SJCRH30 (cell line): Measurements from ENCODE around the gene ARSB. TPM values are rescaled to one million over a fixed set of nuclear protein-coding genes. Genes with fewer than 3 reads are reported as not detected.
"Not testable (repeated sequence)": the region's sequence is repeated elsewhere in the genome, so short reads cannot be mapped to it uniquely, and the experiment has no call there.

ENCODE experiments used
- DNase-seq, 2 experiments: peaks; one replicate each; pipeline ENCODE4 v3.0.0-alpha.2; 2015 to 2020
- H3K27ac ChIP-seq: fragments of 250-450 bp; sonication (Bioruptor Pico); 2 replicates; pipeline ENCODE4 v1.5.1; 2020; ENCODE audit warnings: mild to moderate bottlenecking, moderate library complexity
- H3K27me3 ChIP-seq: fragments of 250-450 bp; sonication (Bioruptor Pico); 2 replicates; pipeline ENCODE4 v1.5.1; 2020; ENCODE audit warnings: mild to moderate bottlenecking, moderate library complexity
- H3K36me3 ChIP-seq: fragments of 250-450 bp; sonication (Bioruptor Pico); 2 replicates; pipeline ENCODE4 v1.5.1; 2020; ENCODE audit warnings: mild to moderate bottlenecking, moderate library complexity
- H3K4me1 ChIP-seq: fragments of 250-450 bp; sonication (Bioruptor Pico); 2 replicates; pipeline ENCODE4 v1.5.1; 2020; ENCODE audit warnings: mild to moderate bottlenecking, moderate library complexity
- H3K4me3 ChIP-seq: fragments of 250-450 bp; sonication (Bioruptor Pico); 2 replicates; pipeline ENCODE4 v1.5.1; 2020; ENCODE audit warnings: mild to moderate bottlenecking, moderate library complexity
- H3K9me3 ChIP-seq: fragments of 250-450 bp; sonication (Bioruptor Pico); replicated peaks from 2 replicates; pipeline ENCODE4 v1.5.1; 2020; ENCODE audit warnings: mild to moderate bottlenecking, moderate library complexity
- total RNA-seq: library from RNA; depleted of rRNA; stranded (reverse); fragments of >200 nt; shearing (Covaris generic); gene quantifications from 2 replicates; pipeline ENCODE4 v1.2.3, GENCODE V29; 2014

ARSB gene
- total RNA-seq, 1 experiment from 2014 or later, result 16.4 TPM

- Histone ChIP-seq H3K9me3 (no peaks in the 10 kb centered on the region), H3K27ac (no peak overlapping the region), H3K4me1 (no peaks in the 10 kb centered on the region), H3K4me3 (no peak overlapping the region), H3K27me3 (no peaks in the 10 kb centered on the region), H3K36me3 (no peaks in the 10 kb centered on the region)
- DNase-seq, result no peak
These were observed 23.3 kb upstream of the ARSB start for GRCh38 chr5:79008362-79008761.

GRCh38 chr5:79007872-79008271 lies 22.8 kb upstream of the ARSB start:
- Histone ChIP-seq H3K4me3 (no peak overlapping the region), H3K27ac (no peak overlapping the region), H3K4me1 (no peaks in the 10 kb centered on the region), H3K9me3 (no peaks in the 10 kb centered on the region), H3K27me3 (no peaks in the 10 kb centered on the region), H3K36me3 (no peaks in the 10 kb centered on the region)
- no peak for DNase-seq

- no peak for DNase-seq
- Histone ChIP-seq H3K4me3 (no peak overlapping the region), H3K4me1 (no peaks in the 10 kb centered on the region), H3K27me3 (no peaks in the 10 kb centered on the region), H3K36me3 (no peaks in the 10 kb centered on the region), H3K9me3 (no peaks in the 10 kb centered on the region), H3K27ac (no peak overlapping the region)
These were observed 21.0 kb upstream of the ARSB start for GRCh38 chr5:79005936-79006631.

- no peak for DNase-seq
- H3K27ac ChIP-seq, result no peak overlapping the region
- no peaks in the 10 kb centered on the region for H3K27me3 ChIP-seq
- H3K9me3 ChIP-seq, result no peaks in the 10 kb centered on the region
- no peaks in the 10 kb centered on the region for H3K36me3 ChIP-seq
- no peaks in the 10 kb centered on the region for H3K4me1 ChIP-seq
- no peak overlapping the region for H3K4me3 ChIP-seq
These were observed 20.0 kb upstream of the ARSB start for GRCh38 chr5:79005151-79005550.

- H3K36me3 ChIP-seq, result no peaks in the 10 kb centered on the region
- DNase-seq, result no peak
- H3K4me1 ChIP-seq, result no peaks in the 10 kb centered on the region
- H3K27me3 ChIP-seq, result no peaks in the 10 kb centered on the region
- no peaks in the 10 kb centered on the region for H3K9me3 ChIP-seq
- no peak overlapping the region for H3K4me3 ChIP-seq
- H3K27ac ChIP-seq, result no peak overlapping the region
These were observed 17.3 kb upstream of the ARSB start for GRCh38 chr5:79002374-79002773.

GRCh38 chr5:79001471-79001870 lies 16.4 kb upstream of the ARSB start:
- no peaks in the 10 kb centered on the region for H3K9me3 ChIP-seq
- no peak for DNase-seq
- H3K36me3 ChIP-seq, result no peaks in the 10 kb centered on the region
- no peak overlapping the region for H3K4me3 ChIP-seq
- H3K27me3 ChIP-seq, result no peaks in the 10 kb centered on the region
- no peak overlapping the region for H3K27ac ChIP-seq
- H3K4me1 ChIP-seq, result no peaks in the 10 kb centered on the region

- no peaks in the 10 kb centered on the region for H3K36me3 ChIP-seq
- H3K4me1 ChIP-seq, result no peaks in the 10 kb centered on the region
- no peaks in the 10 kb centered on the region for H3K27me3 ChIP-seq
- DNase-seq, result no peak
- H3K4me3 ChIP-seq, result no peak overlapping the region
- H3K27ac ChIP-seq, result no peak overlapping the region
- no peaks in the 10 kb centered on the region for H3K9me3 ChIP-seq
These were observed 12.0 kb upstream of the ARSB start for GRCh38 chr5:78997090-78997489.

GRCh38 chr5:78995521-78996007 lies 10.5 kb upstream of the ARSB start:
- no peak overlapping the region for H3K4me3 ChIP-seq
- H3K36me3 ChIP-seq, result no peaks in the 10 kb centered on the region
- H3K9me3 ChIP-seq, result no peaks in the 10 kb centered on the region
- H3K27ac ChIP-seq, result no peak overlapping the region
- H3K4me1 ChIP-seq, result no peaks in the 10 kb centered on the region
- H3K27me3 ChIP-seq, result no peaks in the 10 kb centered on the region
- no peak for DNase-seq

GRCh38 chr5:78993165-78993564 lies 8.1 kb upstream of the ARSB start:
- no peak for DNase-seq
- Histone ChIP-seq H3K36me3 (no peaks in the 10 kb centered on the region), H3K4me1 (no peaks in the 10 kb centered on the region), H3K4me3 (no peak overlapping the region), H3K27ac (no peak overlapping the region), H3K9me3 (no peaks in the 10 kb centered on the region), H3K27me3 (no peaks in the 10 kb centered on the region)

GRCh38 chr5:78992146-78992545 lies 7.0 kb upstream of the ARSB start:
- Histone ChIP-seq H3K27ac (no peak overlapping the region), H3K9me3 (no peaks in the 10 kb centered on the region), H3K4me1 (no peaks in the 10 kb centered on the region), H3K27me3 (no peaks in the 10 kb centered on the region), H3K4me3 (no peak overlapping the region), H3K36me3 (no peaks in the 10 kb centered on the region)
- no peak for DNase-seq

- Histone ChIP-seq H3K4me3 (no peak overlapping the region), H3K27me3 (no peaks in the 10 kb centered on the region), H3K4me1 (no peaks in the 10 kb centered on the region), H3K36me3 (no peaks in the 10 kb centered on the region), H3K9me3 (no peaks in the 10 kb centered on the region), H3K27ac (no peak overlapping the region)
- no peak for DNase-seq
These were observed 4.0 kb upstream of the ARSB start for GRCh38 chr5:78989080-78989479.

GRCh38 chr5:78985725-78986223 lies 664 bp upstream of the ARSB start:
- no peaks in the 10 kb centered on the region for H3K27me3 ChIP-seq
- peaks cover 2% of the 10 kb centered on the region; the same call in 1 of the 2 replicates for H3K4me1 ChIP-seq
- DNase-seq, result peak; percentile 31 to 62
- no peaks in the 10 kb centered on the region for H3K9me3 ChIP-seq
- H3K4me3 ChIP-seq, result peak overlapping the region; percentile 79
- H3K36me3 ChIP-seq, result no peaks in the 10 kb centered on the region
- H3K27ac ChIP-seq, result peak overlapping the region; percentile 31

GRCh38 chr5:78984439-78985115 lies 533 bp downstream of the ARSB start:
- no peaks in the 10 kb centered on the region for H3K27me3 ChIP-seq
- peak overlapping the region; percentile 79 for H3K4me3 ChIP-seq
- H3K9me3 ChIP-seq, result no peaks in the 10 kb centered on the region
- no peaks in the 10 kb centered on the region for H3K36me3 ChIP-seq
- peak overlapping the region; percentile 68 for H3K27ac ChIP-seq
- peak; percentile 89 to 91 for DNase-seq
- H3K4me1 ChIP-seq, result peaks cover 2% of the 10 kb centered on the region; the same call in 1 of the 2 replicates

GRCh38 chr5:78983601-78984438 lies 1.3 kb downstream of the ARSB start:
- peak overlapping the region; percentile 68 for H3K27ac ChIP-seq
- H3K4me3 ChIP-seq, result peak overlapping the region; percentile 79
- H3K9me3 ChIP-seq, result no peaks in the 10 kb centered on the region
- DNase-seq, result no peak
- H3K4me1 ChIP-seq, result peaks cover 2% of the 10 kb centered on the region; the same call in 1 of the 2 replicates
- H3K36me3 ChIP-seq, result no peaks in the 10 kb centered on the region
- no peaks in the 10 kb centered on the region for H3K27me3 ChIP-seq

GRCh38 chr5:78983194-78983593 lies 1.9 kb downstream of the ARSB start:
- H3K9me3 ChIP-seq, DNase-seq, H3K4me1 ChIP-seq, H3K36me3 ChIP-seq, H3K27me3 ChIP-seq, H3K4me3 ChIP-seq, H3K27ac ChIP-seq: not testable (repeated sequence)
